Pancreas (tissue), 10 donors: ENCODE results near the gene GJB4. TPM values are rescaled to one million over a fixed set of nuclear protein-coding genes. Genes with fewer than 3 reads are reported as not detected.
A peak's percentile ranks its signal among the peaks of the same experiment; 100 is the strongest.

ENCODE experiments used
- ATAC-seq, 4 donors: fragments of 200-7000 bp; cut with Tn5 transposase; one replicate each; pipeline versions ENCODE4 v1.8.0 to v1.9.1; 2020; ENCODE audit warnings: mild to moderate bottlenecking in 4 of 4, moderate library complexity in 4 of 4
- DNase-seq, 6 donors: peaks; one replicate each; pipeline ENCODE4 v3.0.0-alpha.2; 2020
- FAIRE-seq: peaks from 2 replicates; lab custom pipeline; 2012; peaks lifted over from hg19 to GRCh38; lab: Jason Lieb, UNC
- H3K27ac ChIP-seq, 4 donors: fragments of 200-600 bp; sonication (generic); 1 replicate in 3 of 4; 2 replicates in 1 of 4; pipeline versions ENCODE4 v1.5.0 to v1.8.0; 2020
- H3K27me3 ChIP-seq, 4 donors: fragments of 200-600 bp; one replicate each; pipeline ENCODE4 v1.8.0; 2021
- H3K36me3 ChIP-seq, 3 donors: fragments of 200-600 bp; sonication (generic) in 1 of 3; one replicate each; pipeline versions ENCODE4 v1.5.0 to v1.8.0; 2020 to 2021
- H3K4me1 ChIP-seq, 3 donors: fragments of 200-600 bp; one replicate each; pipeline ENCODE4 v1.8.0; 2021
- H3K4me3 ChIP-seq, 4 donors: fragments of 200-600 bp; sonication (generic) in 2 of 4; one replicate each; pipeline versions ENCODE4 v1.5.0 to v1.8.0; 2020 to 2021
- H3K9me3 ChIP-seq, 4 donors: fragments of 200-600 bp; one replicate each; pipeline ENCODE4 v1.8.0; 2021
- CTCF ChIP-seq, 4 donors: fragments of 200-600 bp; sonication (generic) in 3 of 4; IDR thresholded peaks; one replicate each; pipeline versions ENCODE4 v1.5.0 to v1.8.0; 2021; ENCODE audit warnings: antibody characterized with exemption in 4 of 4
- WGBS, 2 donors: extraction: QIAGEN DNeasy Blood & Tissue Kit; methylation state at CpG; one replicate each; pipeline ENCODE4 v1.1.7; 2013; 5-methylcytosine and 5-hydroxymethylcytosine counted together
- intact Hi-C, 3 donors: fragments of 100-400 bp; cut with DNase I; formaldehyde crosslinking; loops; one replicate each; pipeline versions ENCODE4 v1.11.1 to v1.14.2; 2022
- polyA plus RNA-seq, 2 donors: library from polyadenylated mRNA; stranded (reverse); fragments of 200-250 nt; gene quantifications; one replicate each; pipeline ENCODE4 v1.2.3, GENCODE V29; 2013
- total RNA-seq, 6 donors: library from RNA; stranded (reverse); fragmentation: NEBNext Ultra II Directional in 4 of 6; extraction: Animal tissue kit (Norgen Biotek cat#: 25700) in 4 of 6; gene quantifications; one replicate each; pipeline versions ENCODE4 v1.2.1 to v1.2.4, GENCODE V29; 2021 to 2023
- donor health status: healthy with polysubstance abuse.
- donor health status: DM: no; HTN: no; CAD: no; lungs with moderate emphysema.
- donor health status: DM: no; HTN: no; CAD: no.
- donor health status: control.
- donor health status: control.
- donor health status: Bipolar disorder and iron deficiency.
- donor health status: DM: yes; HTN: yes; CAD: no.
- donor health status: DM: no; HTN: no; CAD: no.
- donor health status: DM: no; HTN: no; CAD: no.
- donor health status: DM: yes; HTN: yes; CAD: no.

Gene GJB4
- total and polyA plus RNA-seq, 8 donors: 0.12 TPM; not detected in 7

GRCh38 chr1:34740161-34740868 is 19.2 kb upstream of the GJB4 start:
- Histone ChIP-seq H3K4me3 (no peak overlapping the region), H3K4me1 (no peaks in the 10 kb centered on the region), H3K36me3 (no peaks in the 10 kb centered on the region), H3K27me3 (no peaks in the 10 kb centered on the region), H3K27ac (no peak overlapping the region), H3K9me3 (no peaks in the 10 kb centered on the region)
- 52 to 58% methylated on average over 18 of the region's 18 CpGs for WGBS, 2 donors
- FAIRE-seq (no peak), DNase-seq (no peak), ATAC-seq (no peak)
- TF ChIP-seq CTCF (IDR thresholded peaks at IDR 0.05): no peak
- intact Hi-C loops: loop anchor here in 1 of 3 donors (10.0 kb wide), 1 partner anchor 286 kb away; no protein-coding TSS in a partner anchor

- no peaks in the 10 kb centered on the region for H3K4me1 ChIP-seq
- intact Hi-C loops: loop anchor here in 1 of 3 donors (10.0 kb wide), 1 partner anchor 288 kb away; no protein-coding TSS in a partner anchor
- no peak for FAIRE-seq
These were observed 16.8 kb upstream of the GJB4 start for GRCh38 chr1:34742667-34743270.

DNA sequence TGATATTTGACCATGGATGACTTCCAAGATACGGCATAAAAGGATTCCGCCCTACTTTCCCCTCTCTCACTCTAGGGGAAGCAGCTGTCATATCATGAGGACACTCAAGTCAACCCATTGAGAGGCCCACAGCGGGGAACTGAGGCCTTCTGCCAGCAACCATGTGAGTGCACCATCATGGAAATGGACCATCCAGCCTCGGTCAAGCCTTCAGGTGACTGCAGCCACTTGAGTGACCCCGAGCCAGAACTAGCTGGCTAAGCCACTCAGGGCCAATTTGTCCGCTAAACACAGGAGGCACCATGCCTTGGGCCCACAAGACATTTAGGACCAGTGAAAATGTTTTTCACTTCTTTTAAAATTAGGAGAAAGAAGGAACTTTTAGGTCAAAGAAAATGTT is 15.8 kb upstream of the GJB4 start:
- ATAC-seq: no peak
- H3K27me3 ChIP-seq: no peaks in the 10 kb centered on the region
- no peak overlapping the region for H3K4me3 ChIP-seq
- FAIRE-seq: no peak
- H3K36me3 ChIP-seq: no peaks in the 10 kb centered on the region
- no peak for DNase-seq
- H3K27ac ChIP-seq: no peak overlapping the region
- H3K4me1 ChIP-seq: no peaks in the 10 kb centered on the region
- H3K9me3 ChIP-seq: no peaks in the 10 kb centered on the region
- intact Hi-C loops: loop anchor here in 1 of 3 donors (10.0 kb wide), 1 partner anchor 289 kb away; no protein-coding TSS in a partner anchor
- 86 to 90% methylated on average over 6 of the region's 6 CpGs for WGBS, 2 donors
- no peak for TF ChIP-seq CTCF (IDR thresholded peaks at IDR 0.05)

More at GRCh38 chr1:34742667-34743270, 16.8 kb upstream of the GJB4 start:
- 10 to 12% methylated on average over 16 of the region's 16 CpGs for WGBS, 2 donors
- H3K27me3 ChIP-seq: no peaks in the 10 kb centered on the region
- H3K27ac ChIP-seq: no peak overlapping the region
- DNase-seq (peak; percentile 57 to 98 (median 82)), ATAC-seq (peak; percentile 92 to 99 (median 97))
- H3K4me3 ChIP-seq: no peak overlapping the region
- no peaks in the 10 kb centered on the region for H3K36me3 ChIP-seq
- H3K9me3 ChIP-seq: no peaks in the 10 kb centered on the region
- peak; percentile 94 to 98 (median 97) for TF ChIP-seq CTCF (IDR thresholded peaks at IDR 0.05)

GRCh38 chr1:34744851-34745250 is 14.7 kb upstream of the GJB4 start:
- FAIRE-seq (no peak), DNase-seq (no peak)
- no peaks in the 10 kb centered on the region for H3K27me3 ChIP-seq

More at GRCh38 chr1:34744851-34745250, 14.7 kb upstream of the GJB4 start:
- no peak overlapping the region for H3K4me3 ChIP-seq
- no peak for TF ChIP-seq CTCF (IDR thresholded peaks at IDR 0.05)
- H3K27ac ChIP-seq: no peak overlapping the region
- no peaks in the 10 kb centered on the region for H3K36me3 ChIP-seq
- no peaks in the 10 kb centered on the region for H3K9me3 ChIP-seq
- WGBS, 2 donors: 69 to 76% methylated on average over 3 of the region's 3 CpGs
- intact Hi-C loops: loop anchor here in 1 of 3 donors (10.0 kb wide), 1 partner anchor 290 kb away; no protein-coding TSS in a partner anchor
- no peak for ATAC-seq
- H3K4me1 ChIP-seq: no peaks in the 10 kb centered on the region
